Endothelial cell (in vitro differentiated cells): Measurements from ENCODE around the gene CORO2A. TPM values are rescaled to one million over a fixed set of nuclear protein-coding genes. Genes with fewer than 3 reads are reported as not detected.

ENCODE experiments used
- DNase-seq: peaks from one replicate; pipeline ENCODE4 v3.0.0; 2021; ENCODE audit warnings: low spot score
- H3K27ac Mint-ChIP-seq: one replicate; pipeline ENCODE4 v1.8.0; 2021; ENCODE audit warnings: mixed read lengths, inconsistent platforms; ENCODE audit not compliant: unreplicated experiment
- H3K27me3 Mint-ChIP-seq: one replicate; pipeline ENCODE4 v1.8.0; 2021; ENCODE audit warnings: mild to moderate bottlenecking, moderate library complexity, mixed read lengths, inconsistent platforms; ENCODE audit not compliant: unreplicated experiment
- H3K36me3 Mint-ChIP-seq: one replicate; pipeline ENCODE4 v1.8.0; 2021; ENCODE audit warnings: mild to moderate bottlenecking, low read depth, mixed read lengths, inconsistent platforms; ENCODE audit not compliant: unreplicated experiment
- H3K4me1 Mint-ChIP-seq: one replicate; pipeline ENCODE4 v1.8.0; 2021; ENCODE audit warnings: mild to moderate bottlenecking, mixed read lengths, inconsistent platforms; ENCODE audit not compliant: unreplicated experiment
- H3K4me3 Mint-ChIP-seq: one replicate; pipeline ENCODE4 v1.8.0; 2021; ENCODE audit warnings: mild to moderate bottlenecking, mixed read lengths, inconsistent platforms; ENCODE audit not compliant: unreplicated experiment
- H3K9me3 Mint-ChIP-seq: one replicate; pipeline ENCODE4 v1.8.0; 2021; ENCODE audit warnings: mixed read lengths, inconsistent platforms; ENCODE audit not compliant: unreplicated experiment
- CTCF ChIP-seq: fragments of 200-600 bp; sonication (generic); IDR thresholded peaks from one replicate; pipeline ENCODE4 v1.5.0; 2021; ENCODE audit warnings: antibody characterized with exemption; ENCODE audit not compliant: unreplicated experiment
- total RNA-seq: library from RNA; stranded (reverse); fragmentation: NEBNext Ultra II Directional; extraction: Animal tissue kit (Norgen Biotek cat#: 25700); gene quantifications from one replicate; pipeline ENCODE4 v1.2.1, GENCODE V29; 2021; ENCODE audit not compliant: unreplicated experiment

CORO2A gene
- total RNA-seq, 1 donor from 2014 or later: 5.5 TPM

GRCh38 chr9:98164912-98165311 lies 27.5 kb downstream of the CORO2A start:
- Mint-ChIP-seq H3K27ac (no peak overlapping the region), H3K27me3 (peaks cover 6% of the 10 kb centered on the region), H3K9me3 (no peaks in the 10 kb centered on the region), H3K4me3 (no peak overlapping the region), H3K36me3 (peaks cover 4% of the 10 kb centered on the region), H3K4me1 (peaks cover 3% of the 10 kb centered on the region)
- no peak for DNase-seq
- no peak for TF ChIP-seq CTCF

GRCh38 chr9:98162613-98163012 lies 29.8 kb downstream of the CORO2A start:
- peaks cover 8% of the 10 kb centered on the region for H3K36me3 Mint-ChIP-seq
- H3K9me3 Mint-ChIP-seq: no peaks in the 10 kb centered on the region
- peaks cover 3% of the 10 kb centered on the region for H3K4me1 Mint-ChIP-seq
- no peak overlapping the region for H3K27ac Mint-ChIP-seq
- no peak for DNase-seq
- peaks cover 6% of the 10 kb centered on the region for H3K27me3 Mint-ChIP-seq
- TF ChIP-seq CTCF: no peak
- H3K4me3 Mint-ChIP-seq: no peak overlapping the region

- Mint-ChIP-seq H3K27me3 (peaks cover 6% of the 10 kb centered on the region), H3K4me3 (no peak overlapping the region), H3K4me1 (peaks cover 3% of the 10 kb centered on the region), H3K9me3 (no peaks in the 10 kb centered on the region), H3K36me3 (peaks cover 8% of the 10 kb centered on the region), H3K27ac (no peak overlapping the region)
- DNase-seq: no peak
- no peak for TF ChIP-seq CTCF
Measured at GRCh38 chr9:98161851-98162250, 30.6 kb downstream of the CORO2A start.

GRCh38 chr9:98159790-98160189 lies 32.6 kb downstream of the CORO2A start:
- DNase-seq: no peak
- Mint-ChIP-seq H3K27ac (no peak overlapping the region), H3K9me3 (no peaks in the 10 kb centered on the region), H3K36me3 (peaks cover 8% of the 10 kb centered on the region), H3K27me3 (peaks cover 2% of the 10 kb centered on the region), H3K4me1 (peaks cover 3% of the 10 kb centered on the region), H3K4me3 (peak overlapping the region; percentile 22)
- no peak for TF ChIP-seq CTCF

- no peak for TF ChIP-seq CTCF
- peaks cover 2% of the 10 kb centered on the region for H3K27me3 Mint-ChIP-seq
- H3K36me3 Mint-ChIP-seq: peaks cover 8% of the 10 kb centered on the region
- DNase-seq: no peak
- H3K4me3 Mint-ChIP-seq: no peak overlapping the region
- H3K4me1 Mint-ChIP-seq: peaks cover 3% of the 10 kb centered on the region
- H3K27ac Mint-ChIP-seq: no peak overlapping the region
- H3K9me3 Mint-ChIP-seq: no peaks in the 10 kb centered on the region
Measured at GRCh38 chr9:98159301-98159700, 33.1 kb downstream of the CORO2A start.
